Activated CD8-positive, alpha-beta memory T cell treated with anti-CD3 and anti-CD28 coated beads, Interleukin-2, amount 10 ng/mL, durations not matched to agents 7 days and 5 days (primary cell): ENCODE measurements around the gene PRR23E. TPM values are rescaled to one million over a fixed set of nuclear protein-coding genes. Genes with fewer than 3 reads are reported as not detected.

Source experiments
- ATAC-seq: fragments of 150-1000 bp; cut with Tn5 transposase; one replicate; pipeline ENCODE4 v1.10.0; 2021; ENCODE audit warnings: moderate library complexity
- CTCF ChIA-PET: fragments of 350-600 bp; sonication (Branson Sonifier 250); formaldehyde crosslinking; loops from one replicate; lab custom pipeline; 2021; ENCODE audit warnings: antibody characterized with exemption; lab: Charles Lee
- DNase-seq: peaks from one replicate; pipeline ENCODE4 v3.0.0-alpha.2; 2020
- H3K27ac Mint-ChIP-seq: one replicate; pipeline ENCODE4 v1.8.0; 2021; ENCODE audit warnings: mild to moderate bottlenecking, mixed read lengths
- H3K27me3 Mint-ChIP-seq: one replicate; pipeline ENCODE4 v1.8.0; 2021; ENCODE audit warnings: mixed read lengths
- H3K36me3 Mint-ChIP-seq: one replicate; pipeline ENCODE4 v1.8.0; 2021; ENCODE audit warnings: mild to moderate bottlenecking, mixed read lengths
- H3K4me1 Mint-ChIP-seq: one replicate; pipeline ENCODE4 v1.8.0; 2021; ENCODE audit warnings: mixed read lengths
- H3K4me3 Mint-ChIP-seq: one replicate; pipeline ENCODE4 v1.8.0; 2021; ENCODE audit warnings: mild to moderate bottlenecking, moderate library complexity, mixed read lengths
- H3K9me3 Mint-ChIP-seq: one replicate; pipeline ENCODE4 v1.8.0; 2022; ENCODE audit warnings: low read depth, mixed read lengths
- total RNA-seq, 2 experiments: library from RNA; stranded (reverse); gene quantifications; one replicate each; pipeline ENCODE4 v1.2.3, GENCODE V29; 2021

The PRR23E gene
- total RNA-seq, 2 experiments from 2014 or later: not detected

DNA sequence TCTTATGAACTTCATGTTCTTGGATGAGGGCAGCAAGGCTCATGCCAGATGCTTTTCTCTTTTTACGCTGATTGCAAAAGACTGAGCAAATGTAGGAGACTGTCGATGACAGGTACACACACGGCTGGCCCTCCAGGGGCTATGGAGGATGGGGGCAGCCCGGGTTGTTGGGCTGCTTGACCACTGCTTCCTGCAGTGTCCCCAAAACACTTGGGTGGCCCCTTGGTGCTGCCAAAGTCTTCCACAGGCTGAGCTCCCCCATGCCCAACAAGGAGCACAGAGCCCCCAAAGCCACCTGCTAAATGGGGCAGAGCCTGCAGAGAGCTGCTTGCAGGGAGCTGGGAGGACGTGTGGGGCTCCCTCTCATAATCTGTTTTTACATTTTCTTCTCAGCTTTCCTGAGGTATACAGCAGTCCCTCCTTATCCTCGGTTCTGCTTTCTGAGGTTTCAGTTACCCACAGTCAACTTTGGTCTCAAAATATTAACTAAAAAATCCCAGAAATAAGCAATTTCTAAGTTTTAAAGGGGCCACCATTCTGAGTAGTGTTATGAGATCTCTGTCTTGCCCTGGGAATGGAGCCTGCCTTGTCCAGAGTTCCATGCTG lies 7.3 kb downstream of the PRR23E start:
- H3K4me1 Mint-ChIP-seq: no peaks in the 10 kb centered on the region
- CTCF ChIA-PET: no interaction called here

DNA sequence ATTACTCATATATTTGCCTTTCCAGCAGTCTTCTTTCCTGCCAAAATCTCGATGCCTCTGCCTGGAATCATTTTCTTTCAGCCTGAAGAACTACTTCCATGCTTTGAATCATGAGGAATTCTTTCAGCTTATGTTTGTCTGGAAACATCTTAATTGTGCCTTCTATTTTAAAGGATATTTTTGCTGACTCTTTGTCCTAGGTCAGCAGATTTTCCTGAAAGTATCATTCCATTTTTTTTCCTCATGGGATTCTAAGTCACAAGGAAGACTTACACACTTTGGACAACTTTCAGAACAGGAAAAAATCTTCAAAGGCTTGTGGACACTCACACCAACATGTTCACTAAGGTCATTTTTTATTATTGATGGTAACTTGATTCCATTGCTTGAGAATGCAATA lies 10.1 kb downstream of the PRR23E start:
- Mint-ChIP-seq H3K27me3 (peaks cover 7% of the 10 kb centered on the region), H3K36me3 (no peaks in the 10 kb centered on the region), H3K27ac (no peak overlapping the region), H3K9me3 (no peaks in the 10 kb centered on the region), H3K4me1 (no peaks in the 10 kb centered on the region), H3K4me3 (no peak overlapping the region)
- no peak for ATAC-seq
- DNase-seq: no peak
- CTCF ChIA-PET: no interaction called here

More for the DNA sequence above, 7.3 kb downstream of the PRR23E start:
- H3K4me3 Mint-ChIP-seq: no peak overlapping the region
- H3K36me3 Mint-ChIP-seq: no peaks in the 10 kb centered on the region
- no peaks in the 10 kb centered on the region for H3K9me3 Mint-ChIP-seq
- ATAC-seq: no peak
- no peak for DNase-seq
- H3K27ac Mint-ChIP-seq: no peak overlapping the region
- H3K27me3 Mint-ChIP-seq: peaks cover 7% of the 10 kb centered on the region

DNA sequence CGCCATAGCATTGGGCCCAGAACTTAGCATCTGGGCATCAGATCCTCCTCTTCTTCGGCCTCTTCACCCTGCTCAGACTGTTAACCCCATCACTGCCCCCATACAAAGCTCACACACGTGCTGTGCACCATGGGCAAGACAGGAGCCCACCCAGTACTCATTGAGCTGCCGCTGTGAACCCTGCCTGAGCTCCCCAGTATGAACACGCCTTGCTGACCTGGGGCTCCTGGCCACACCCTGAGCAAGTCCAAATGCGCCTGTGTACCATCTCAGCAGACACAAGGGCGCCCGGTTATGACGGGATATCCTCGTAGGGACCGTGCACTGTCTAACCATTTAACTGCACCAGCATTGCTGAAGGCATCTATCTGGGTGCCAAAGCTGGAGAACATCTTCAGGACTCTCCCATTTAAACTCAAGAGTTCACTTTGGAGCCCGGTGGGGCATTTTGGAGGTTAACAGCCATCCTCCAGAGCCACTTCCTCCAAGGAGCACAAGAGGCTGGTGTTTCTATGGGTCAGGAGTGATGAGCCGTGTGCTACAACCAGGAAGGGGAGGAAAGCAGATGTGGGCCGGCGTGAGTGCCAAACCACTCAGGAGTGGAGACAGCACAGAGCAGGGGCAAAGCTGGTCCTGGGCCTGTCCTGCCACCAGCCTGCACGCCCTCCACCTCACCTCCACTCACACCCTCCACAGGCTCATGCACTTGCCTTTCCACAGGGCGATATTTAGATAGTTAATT lies 12.1 kb downstream of the PRR23E start:
- no peak overlapping the region for H3K27ac Mint-ChIP-seq
- no peaks in the 10 kb centered on the region for H3K4me1 Mint-ChIP-seq
- no peaks in the 10 kb centered on the region for H3K36me3 Mint-ChIP-seq
- CTCF ChIA-PET: no interaction called here
- H3K4me3 Mint-ChIP-seq: no peak overlapping the region
- DNase-seq (no peak), ATAC-seq (no peak)
- peaks cover 5% of the 10 kb centered on the region for H3K27me3 Mint-ChIP-seq
- H3K9me3 Mint-ChIP-seq: no peaks in the 10 kb centered on the region

GRCh38 chr3:127206154-127206553 lies 13.2 kb downstream of the PRR23E start:
- H3K4me1 Mint-ChIP-seq: no peaks in the 10 kb centered on the region
- no peak overlapping the region for H3K27ac Mint-ChIP-seq
- no peak overlapping the region for H3K4me3 Mint-ChIP-seq
- H3K9me3 Mint-ChIP-seq: no peaks in the 10 kb centered on the region
- peaks cover 5% of the 10 kb centered on the region for H3K27me3 Mint-ChIP-seq
- CTCF ChIA-PET: no interaction called here
- DNase-seq: no peak
- no peak for ATAC-seq
- no peaks in the 10 kb centered on the region for H3K36me3 Mint-ChIP-seq

- Mint-ChIP-seq H3K27me3 (peaks cover 5% of the 10 kb centered on the region), H3K36me3 (no peaks in the 10 kb centered on the region), H3K27ac (no peak overlapping the region), H3K4me3 (no peak overlapping the region), H3K4me1 (no peaks in the 10 kb centered on the region), H3K9me3 (no peaks in the 10 kb centered on the region)
- DNase-seq: no peak
- ATAC-seq: no peak
- CTCF ChIA-PET: no interaction called here
Observed at GRCh38 chr3:127206611-127207516, 13.9 kb downstream of the PRR23E start.

GRCh38 chr3:127207727-127208482 lies 15.0 kb downstream of the PRR23E start:
- H3K9me3 Mint-ChIP-seq: no peaks in the 10 kb centered on the region

DNA sequence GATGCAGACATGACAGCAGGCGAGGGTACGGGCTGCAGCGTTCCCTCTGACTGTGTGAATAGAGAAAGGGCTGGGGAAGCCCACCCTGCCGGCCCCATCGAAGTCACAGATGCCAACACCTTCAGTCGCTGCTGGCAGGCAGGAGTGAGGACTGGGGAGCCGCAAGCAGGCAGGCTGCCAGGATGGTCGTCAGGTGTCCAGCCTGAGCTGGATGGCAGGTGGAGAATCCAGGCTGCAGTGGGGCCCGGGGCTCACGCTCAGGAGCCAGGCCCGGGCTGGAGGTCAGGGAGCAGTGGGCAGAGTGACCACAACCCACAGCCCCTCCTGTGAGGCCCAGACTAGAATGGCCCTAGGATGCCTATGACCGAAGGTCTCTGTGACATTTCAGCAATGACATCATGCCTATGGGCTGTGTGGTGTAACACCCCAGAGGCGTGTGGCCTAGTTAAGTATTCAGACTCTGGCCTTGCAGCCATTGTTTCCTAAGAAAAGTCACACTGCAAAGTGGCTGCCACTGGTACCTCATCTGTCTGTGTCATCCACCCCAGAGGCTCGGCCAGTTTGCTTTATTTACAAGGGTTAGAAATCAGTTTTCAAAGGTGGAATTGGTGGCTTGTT lies 15.7 kb downstream of the PRR23E start:
- DNase-seq: no peak
- H3K4me1 Mint-ChIP-seq: no peaks in the 10 kb centered on the region
- CTCF ChIA-PET: no interaction called here
- no peaks in the 10 kb centered on the region for H3K36me3 Mint-ChIP-seq
- no peak overlapping the region for H3K27ac Mint-ChIP-seq
- H3K27me3 Mint-ChIP-seq: peaks cover 2% of the 10 kb centered on the region
- no peaks in the 10 kb centered on the region for H3K9me3 Mint-ChIP-seq
- no peak for ATAC-seq
- no peak overlapping the region for H3K4me3 Mint-ChIP-seq

More at GRCh38 chr3:127207727-127208482, 15.0 kb downstream of the PRR23E start:
- Mint-ChIP-seq H3K4me3 (no peak overlapping the region), H3K27me3 (peaks cover 2% of the 10 kb centered on the region), H3K36me3 (no peaks in the 10 kb centered on the region), H3K4me1 (no peaks in the 10 kb centered on the region), H3K27ac (no peak overlapping the region)
- CTCF ChIA-PET: no interaction called here
- DNase-seq (no peak), ATAC-seq (no peak)

DNA sequence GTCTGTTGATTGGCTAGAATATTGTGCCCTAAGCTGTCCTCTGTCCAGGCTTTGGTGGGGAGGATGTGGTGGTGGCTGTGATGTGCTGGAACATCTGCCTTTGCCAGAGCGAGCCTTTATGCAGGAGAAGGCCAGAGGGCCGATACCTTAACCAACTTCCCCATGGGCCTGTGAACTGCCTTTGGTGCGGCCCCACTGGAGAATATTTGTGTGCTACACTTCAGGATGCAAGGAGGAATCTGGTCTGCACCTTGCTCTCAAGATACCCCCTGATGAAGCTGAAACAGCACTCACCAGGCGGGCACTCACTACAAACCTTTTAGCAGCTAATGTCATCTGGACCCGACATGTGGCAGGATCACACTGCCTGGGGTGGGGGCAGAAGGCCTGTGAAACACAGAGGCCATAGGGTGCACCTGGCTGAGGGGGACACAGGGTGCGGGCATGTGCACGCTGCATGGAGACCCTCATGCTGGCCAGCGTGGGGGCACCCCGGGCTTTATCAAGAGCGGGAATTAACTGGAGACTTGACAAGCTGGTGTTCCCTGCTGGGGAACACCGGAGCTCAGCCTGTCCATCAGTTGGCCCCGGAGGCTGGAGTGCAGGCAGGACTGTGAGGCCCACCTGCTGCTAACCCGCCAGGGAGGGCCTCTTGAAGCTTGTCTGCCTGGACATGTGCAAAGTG lies 16.4 kb downstream of the PRR23E start:
- CTCF ChIA-PET: no interaction called here
- DNase-seq (no peak), ATAC-seq (no peak)
- Mint-ChIP-seq H3K4me1 (no peaks in the 10 kb centered on the region), H3K9me3 (no peaks in the 10 kb centered on the region), H3K27ac (no peak overlapping the region), H3K36me3 (no peaks in the 10 kb centered on the region), H3K4me3 (no peak overlapping the region), H3K27me3 (peaks cover 2% of the 10 kb centered on the region)

- no peak for DNase-seq
- Mint-ChIP-seq H3K27ac (no peak overlapping the region), H3K36me3 (no peaks in the 10 kb centered on the region), H3K4me1 (no peaks in the 10 kb centered on the region), H3K9me3 (no peaks in the 10 kb centered on the region), H3K27me3 (peaks cover 10% of the 10 kb centered on the region), H3K4me3 (no peak overlapping the region)
- no peak for ATAC-seq
- CTCF ChIA-PET: interaction anchor here (1.0 kb wide), 1 partner anchor 12 kb away, joined by 3 read pairs; no protein-coding TSS in a partner anchor
Observed at GRCh38 chr3:127209840-127210653, 17.1 kb downstream of the PRR23E start.

GRCh38 chr3:127210654-127210943 lies 17.7 kb downstream of the PRR23E start:
- DNase-seq (no peak), ATAC-seq (no peak)
- no peak overlapping the region for H3K27ac Mint-ChIP-seq
- H3K27me3 Mint-ChIP-seq: peaks cover 14% of the 10 kb centered on the region
- H3K4me1 Mint-ChIP-seq: no peaks in the 10 kb centered on the region
- no peaks in the 10 kb centered on the region for H3K9me3 Mint-ChIP-seq
- CTCF ChIA-PET: interaction anchor here (1.0 kb wide), 1 partner anchor 12 kb away, joined by 3 read pairs; no protein-coding TSS in a partner anchor
- H3K36me3 Mint-ChIP-seq: no peaks in the 10 kb centered on the region
- no peak overlapping the region for H3K4me3 Mint-ChIP-seq

DNA sequence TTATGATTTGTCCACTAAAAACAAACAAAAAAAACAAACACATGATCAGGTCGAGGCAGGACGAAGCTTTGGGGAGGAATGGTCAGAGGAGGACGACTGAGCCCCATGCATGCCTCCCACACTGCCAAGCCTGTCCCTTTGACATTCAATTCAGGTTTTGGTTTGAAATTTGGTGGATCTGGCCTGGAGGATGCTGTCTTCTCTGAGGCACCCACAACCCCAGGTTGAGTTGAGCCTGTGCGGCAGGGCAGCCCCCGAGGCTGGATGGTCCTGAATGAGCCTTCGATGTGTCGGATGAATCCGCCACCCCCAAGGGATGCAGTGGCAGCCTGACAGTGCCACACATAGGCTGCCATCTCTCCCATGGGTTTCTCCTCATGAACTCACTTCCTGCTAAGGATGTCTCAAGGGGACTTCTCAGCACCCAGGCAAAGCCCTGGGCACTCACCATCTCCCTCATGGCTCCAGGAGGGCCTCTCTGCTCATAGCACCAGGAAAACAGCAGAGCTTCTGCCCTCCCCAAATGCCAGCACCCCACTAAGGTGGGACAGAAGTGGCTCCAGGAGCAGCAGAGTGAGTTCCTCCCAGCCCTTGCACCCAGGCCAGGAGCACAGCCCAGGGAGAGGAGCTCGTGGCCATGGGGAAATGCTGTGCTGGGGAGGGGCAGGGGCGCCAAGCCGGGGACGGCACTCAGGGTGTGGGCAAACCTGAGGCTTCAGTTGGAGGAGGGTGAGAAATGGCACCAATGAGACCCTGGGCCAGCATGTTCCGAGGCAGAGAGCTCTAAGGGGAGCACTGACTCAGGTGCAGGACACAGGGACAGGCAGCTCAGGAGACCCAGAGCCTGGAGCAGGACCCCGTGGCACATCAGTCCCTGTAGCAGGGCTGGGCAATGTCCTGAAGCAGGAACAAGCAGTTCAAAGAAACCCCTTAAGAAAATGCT lies 18.5 kb downstream of the PRR23E start:
- no peak overlapping the region for H3K27ac Mint-ChIP-seq
- no peaks in the 10 kb centered on the region for H3K4me1 Mint-ChIP-seq
- CTCF ChIA-PET: no interaction called here
- DNase-seq: no peak
- peaks cover 16% of the 10 kb centered on the region for H3K27me3 Mint-ChIP-seq
- no peaks in the 10 kb centered on the region for H3K36me3 Mint-ChIP-seq
- ATAC-seq: no peak
- H3K9me3 Mint-ChIP-seq: no peaks in the 10 kb centered on the region
- H3K4me3 Mint-ChIP-seq: no peak overlapping the region
